Adrenal gland (tissue), 5 donors: Measurements from ENCODE around the gene TNRC6C.

ENCODE experiments used
- POLR2A ChIP-seq, 2 donors: fragments of 450-650 bp; IDR thresholded peaks; one replicate each; pipeline ENCODE4 v1.6.1; 2017; ENCODE audit warnings: antibody characterized with exemption in 2 of 2, mild to moderate bottlenecking in 2 of 2, moderate library complexity in 1 of 2
- TF ChIP-seq, protein P1 (sequence below), 6 experiments: fragments of 450-650 bp in 4 of 6; fragments of 200-600 bp in 2 of 6; sonication (generic) in 1 of 6; IDR thresholded peaks; 1 replicate in 5 of 6; 2 replicates in 1 of 6; pipeline versions ENCODE4 v1.5.1 to v1.8.0; 2016 to 2021; ENCODE audit warnings: antibody characterized with exemption in 6 of 6, mild to moderate bottlenecking in 2 of 6, moderate library complexity in 1 of 6
- donor health status: DM: no; HTN: no; CAD: no.

DNA sequence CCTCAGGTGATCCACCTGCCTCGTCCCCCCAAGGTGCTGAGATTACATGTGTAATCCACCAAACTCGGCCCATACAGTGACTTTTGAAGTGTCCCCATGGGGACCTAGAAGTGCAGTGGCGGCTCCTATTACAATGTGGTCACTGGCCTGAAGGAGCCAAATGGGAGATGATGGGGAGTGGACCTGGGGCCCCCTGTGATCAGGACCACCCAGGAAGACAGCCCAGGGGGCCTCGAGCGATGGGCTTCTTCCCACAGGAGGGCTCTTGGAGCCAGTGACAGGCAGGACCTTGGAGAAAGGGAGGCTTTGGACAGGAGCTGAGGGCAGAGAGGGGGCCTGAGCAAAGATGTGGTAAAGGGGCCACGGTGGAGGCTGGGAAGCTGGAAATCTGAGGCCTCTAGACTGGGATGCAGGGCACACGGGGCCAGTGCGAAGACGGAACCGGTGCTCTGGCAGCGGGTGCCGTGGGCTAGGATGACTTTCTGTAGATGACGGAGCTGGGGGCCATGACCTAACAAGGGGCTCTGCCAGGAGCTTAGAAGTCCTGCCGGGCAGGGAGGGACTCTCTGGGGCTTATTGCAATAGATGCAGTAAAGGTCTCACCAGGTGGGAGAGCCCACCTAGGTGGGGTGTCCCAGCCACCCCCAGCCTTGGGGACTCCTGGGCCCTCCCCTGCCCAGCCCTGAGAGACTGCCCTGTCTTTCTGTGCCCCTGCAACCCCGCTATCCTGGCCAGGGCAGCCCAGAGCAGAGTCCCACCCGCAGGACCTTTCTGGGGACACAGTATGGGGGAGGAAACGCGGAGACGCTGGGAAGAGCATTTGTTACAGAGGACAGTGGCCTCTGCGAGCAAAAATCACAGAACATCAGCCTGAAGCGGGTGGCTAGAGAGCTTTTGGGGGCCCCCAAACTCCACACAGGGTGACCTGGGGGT lies 185.0 kb downstream of the TNRC6C start:
- TF ChIP-seq, protein P1, sequence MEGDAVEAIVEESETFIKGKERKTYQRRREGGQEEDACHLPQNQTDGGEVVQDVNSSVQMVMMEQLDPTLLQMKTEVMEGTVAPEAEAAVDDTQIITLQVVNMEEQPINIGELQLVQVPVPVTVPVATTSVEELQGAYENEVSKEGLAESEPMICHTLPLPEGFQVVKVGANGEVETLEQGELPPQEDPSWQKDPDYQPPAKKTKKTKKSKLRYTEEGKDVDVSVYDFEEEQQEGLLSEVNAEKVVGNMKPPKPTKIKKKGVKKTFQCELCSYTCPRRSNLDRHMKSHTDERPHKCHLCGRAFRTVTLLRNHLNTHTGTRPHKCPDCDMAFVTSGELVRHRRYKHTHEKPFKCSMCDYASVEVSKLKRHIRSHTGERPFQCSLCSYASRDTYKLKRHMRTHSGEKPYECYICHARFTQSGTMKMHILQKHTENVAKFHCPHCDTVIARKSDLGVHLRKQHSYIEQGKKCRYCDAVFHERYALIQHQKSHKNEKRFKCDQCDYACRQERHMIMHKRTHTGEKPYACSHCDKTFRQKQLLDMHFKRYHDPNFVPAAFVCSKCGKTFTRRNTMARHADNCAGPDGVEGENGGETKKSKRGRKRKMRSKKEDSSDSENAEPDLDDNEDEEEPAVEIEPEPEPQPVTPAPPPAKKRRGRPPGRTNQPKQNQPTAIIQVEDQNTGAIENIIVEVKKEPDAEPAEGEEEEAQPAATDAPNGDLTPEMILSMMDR (IDR thresholded peaks at IDR 0.05): no peak
- no peak for TF ChIP-seq POLR2A (IDR thresholded peaks at IDR 0.05)
